ENCODE results near the gene ZDHHC14.

ZDHHC14 gene

GRCh38 chr6:157497579-157497978, 116.6 kb downstream of the ZDHHC14 start:
- DNase-seq (ENCODE audit: low spot score in 2 of 2) (no peak), ATAC-seq (ENCODE audit: low read depth) (no peak)
- peaks cover 5% of the 10 kb centered on the region for H3K9me3 Mint-ChIP-seq
- no peak overlapping the region for H3K4me3 Mint-ChIP-seq
- H3K27me3 Mint-ChIP-seq, result no peaks in the 10 kb centered on the region
- H3K27ac Mint-ChIP-seq, result no peak overlapping the region
- H3K36me3 Mint-ChIP-seq, result peaks cover 26% of the 10 kb centered on the region
- H3K4me1 Mint-ChIP-seq, result peaks cover 50% of the 10 kb centered on the region

- ATAC-seq (ENCODE audit: low read depth) (peak; percentile 31), DNase-seq (ENCODE audit: low spot score in 2 of 2) (no peak)
- Mint-ChIP-seq H3K27ac (no peak overlapping the region), H3K27me3 (no peaks in the 10 kb centered on the region), H3K36me3 (peaks cover 24% of the 10 kb centered on the region), H3K9me3 (peaks cover 5% of the 10 kb centered on the region), H3K4me3 (no peak overlapping the region), H3K4me1 (peaks cover 49% of the 10 kb centered on the region)
Measured at GRCh38 chr6:157498817-157499216, 117.8 kb downstream of the ZDHHC14 start.

- DNase-seq (ENCODE audit: low spot score in 2 of 2), result no peak
- Mint-ChIP-seq H3K9me3 (peaks cover 6% of the 10 kb centered on the region), H3K27me3 (no peaks in the 10 kb centered on the region), H3K36me3 (peaks cover 26% of the 10 kb centered on the region), H3K4me1 (peaks cover 44% of the 10 kb centered on the region), H3K27ac (peak overlapping the region; percentile 7), H3K4me3 (no peak overlapping the region)
- no peak for ATAC-seq (ENCODE audit: low read depth)
Measured at GRCh38 chr6:157500022-157500421, 119.0 kb downstream of the ZDHHC14 start.

GRCh38 chr6:157503018-157503747, 122.2 kb downstream of the ZDHHC14 start:
- peaks cover 24% of the 10 kb centered on the region for H3K4me1 Mint-ChIP-seq

GRCh38 chr6:157505912-157506491, 125.0 kb downstream of the ZDHHC14 start:
- Mint-ChIP-seq H3K36me3 (peaks cover 33% of the 10 kb centered on the region), H3K27me3 (no peaks in the 10 kb centered on the region), H3K9me3 (peaks cover 5% of the 10 kb centered on the region), H3K4me1 (peaks cover 23% of the 10 kb centered on the region), H3K27ac (no peak overlapping the region), H3K4me3 (no peak overlapping the region)
- ATAC-seq (ENCODE audit: low read depth) (no peak), DNase-seq (ENCODE audit: low spot score in 2 of 2) (no peak)

More at GRCh38 chr6:157503018-157503747, 122.2 kb downstream of the ZDHHC14 start:
- Mint-ChIP-seq H3K27me3 (no peaks in the 10 kb centered on the region), H3K9me3 (peaks cover 5% of the 10 kb centered on the region), H3K27ac (no peak overlapping the region), H3K36me3 (peaks cover 30% of the 10 kb centered on the region), H3K4me3 (peak overlapping the region; percentile 29)
- DNase-seq (ENCODE audit: low spot score in 2 of 2), result no peak
- no peak for ATAC-seq (ENCODE audit: low read depth)

- H3K4me1 Mint-ChIP-seq, result peaks cover 23% of the 10 kb centered on the region
- H3K36me3 Mint-ChIP-seq, result peaks cover 27% of the 10 kb centered on the region
- H3K27ac Mint-ChIP-seq, result peak overlapping the region; percentile 51
- peak overlapping the region; percentile 71 for H3K4me3 Mint-ChIP-seq
- no peaks in the 10 kb centered on the region for H3K9me3 Mint-ChIP-seq
- DNase-seq (ENCODE audit: low spot score in 2 of 2), result no peak
- H3K27me3 Mint-ChIP-seq, result no peaks in the 10 kb centered on the region
- ATAC-seq (ENCODE audit: low read depth), result peak; percentile 51
Measured at GRCh38 chr6:157510323-157511188, 129.6 kb downstream of the ZDHHC14 start.

GRCh38 chr6:157511682-157512381, 130.8 kb downstream of the ZDHHC14 start:
- DNase-seq (ENCODE audit: low spot score in 2 of 2) (no peak), ATAC-seq (ENCODE audit: low read depth) (no peak)
- peaks cover 22% of the 10 kb centered on the region for H3K36me3 Mint-ChIP-seq
- no peaks in the 10 kb centered on the region for H3K9me3 Mint-ChIP-seq
- H3K4me1 Mint-ChIP-seq, result peaks cover 26% of the 10 kb centered on the region
- no peaks in the 10 kb centered on the region for H3K27me3 Mint-ChIP-seq
- no peak overlapping the region for H3K27ac Mint-ChIP-seq
- no peak overlapping the region for H3K4me3 Mint-ChIP-seq

GRCh38 chr6:157512382-157512682, 131.3 kb downstream of the ZDHHC14 start:
- Mint-ChIP-seq H3K9me3 (no peaks in the 10 kb centered on the region), H3K36me3 (peaks cover 21% of the 10 kb centered on the region), H3K4me3 (no peak overlapping the region), H3K27ac (no peak overlapping the region), H3K4me1 (peaks cover 26% of the 10 kb centered on the region), H3K27me3 (no peaks in the 10 kb centered on the region)
- DNase-seq (ENCODE audit: low spot score in 2 of 2) (no peak), ATAC-seq (ENCODE audit: low read depth) (no peak)

GRCh38 chr6:157513004-157513603, 132.1 kb downstream of the ZDHHC14 start:
- peaks cover 15% of the 10 kb centered on the region for H3K36me3 Mint-ChIP-seq
- ATAC-seq (ENCODE audit: low read depth), result no peak
- H3K4me3 Mint-ChIP-seq, result no peak overlapping the region
- peaks cover 26% of the 10 kb centered on the region for H3K4me1 Mint-ChIP-seq
- H3K27me3 Mint-ChIP-seq, result no peaks in the 10 kb centered on the region
- DNase-seq (ENCODE audit: low spot score in 2 of 2), result no peak
- no peaks in the 10 kb centered on the region for H3K9me3 Mint-ChIP-seq
- H3K27ac Mint-ChIP-seq, result peak overlapping the region; percentile 49

GRCh38 chr6:157513619-157514485, 132.9 kb downstream of the ZDHHC14 start:
- Mint-ChIP-seq H3K36me3 (peaks cover 13% of the 10 kb centered on the region), H3K27me3 (no peaks in the 10 kb centered on the region), H3K27ac (peak overlapping the region; percentile 49), H3K4me3 (no peak overlapping the region), H3K4me1 (peaks cover 27% of the 10 kb centered on the region), H3K9me3 (no peaks in the 10 kb centered on the region)
- no peak for ATAC-seq (ENCODE audit: low read depth)
- DNase-seq (ENCODE audit: low spot score in 2 of 2), result no peak

- DNase-seq (ENCODE audit: low spot score in 2 of 2) (no peak), ATAC-seq (ENCODE audit: low read depth) (no peak)
Measured at GRCh38 chr6:157514659-157515496, 133.9 kb downstream of the ZDHHC14 start.

GRCh38 chr6:157516319-157517026, 135.5 kb downstream of the ZDHHC14 start:
- Mint-ChIP-seq H3K27me3 (no peaks in the 10 kb centered on the region), H3K4me3 (no peak overlapping the region), H3K36me3 (peaks cover 6% of the 10 kb centered on the region), H3K9me3 (no peaks in the 10 kb centered on the region), H3K4me1 (peaks cover 21% of the 10 kb centered on the region), H3K27ac (peak overlapping the region; percentile 21)
- DNase-seq (ENCODE audit: low spot score in 2 of 2), result no peak
- no peak for ATAC-seq (ENCODE audit: low read depth)

More at GRCh38 chr6:157514659-157515496, 133.9 kb downstream of the ZDHHC14 start:
- Mint-ChIP-seq H3K27me3 (no peaks in the 10 kb centered on the region), H3K4me1 (peaks cover 24% of the 10 kb centered on the region), H3K36me3 (peaks cover 10% of the 10 kb centered on the region), H3K27ac (peak overlapping the region; percentile 60), H3K9me3 (no peaks in the 10 kb centered on the region), H3K4me3 (no peak overlapping the region)
